ENCODE measurements around the gene ZCCHC2. TPM values are rescaled to one million over a fixed set of nuclear protein-coding genes. Genes with fewer than 3 reads are reported as not detected.

The ZCCHC2 gene
- total RNA-seq, 1 donor from 2014 or later = 18.3 TPM

DNA sequence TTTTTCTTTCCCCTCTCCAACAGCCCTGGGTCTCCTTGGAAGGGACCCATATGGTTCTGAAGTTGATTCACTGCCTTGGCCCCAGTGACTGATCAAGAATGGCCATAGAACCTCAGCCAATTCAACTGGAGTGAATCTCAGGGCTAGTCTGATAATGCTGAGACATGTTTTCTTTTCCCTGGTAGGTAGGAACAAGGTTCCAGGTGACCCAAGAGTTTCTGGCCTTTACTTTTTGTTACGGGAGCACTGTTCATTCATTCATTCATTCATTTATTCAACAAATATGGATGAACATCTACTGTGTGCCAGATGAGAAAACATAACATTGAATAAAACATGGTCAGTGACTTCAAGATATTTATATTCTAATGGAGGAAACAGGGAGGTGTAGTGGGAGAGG lies 3.1 kb upstream of the ZCCHC2 start:
- peaks cover 6% of the 10 kb centered on the region for H3K27me3 Mint-ChIP-seq (ENCODE audit: low read depth)
- no peak for TF ChIP-seq CTCF (IDR thresholded peaks at IDR 0.05; ENCODE audit: unreplicated experiment)
- no peaks in the 10 kb centered on the region for H3K36me3 Mint-ChIP-seq
- no peak overlapping the region for H3K27ac Mint-ChIP-seq
- H3K9me3 Mint-ChIP-seq = peaks cover 1% of the 10 kb centered on the region
- no peak for DNase-seq (ENCODE audit: low spot score in 2 of 2, unreplicated experiment in 2 of 2)
- H3K4me3 Mint-ChIP-seq = no peak overlapping the region
- peaks cover 20% of the 10 kb centered on the region for H3K4me1 Mint-ChIP-seq

GRCh38 chr18:62521082-62521481 lies 1.7 kb upstream of the ZCCHC2 start:
- Mint-ChIP-seq H3K27me3 (ENCODE audit: low read depth) (peaks cover 6% of the 10 kb centered on the region), H3K4me1 (peaks cover 30% of the 10 kb centered on the region), H3K4me3 (peak overlapping the region; percentile 73), H3K36me3 (no peaks in the 10 kb centered on the region), H3K9me3 (no peaks in the 10 kb centered on the region), H3K27ac (no peak overlapping the region)
- TF ChIP-seq CTCF (IDR thresholded peaks at IDR 0.05; ENCODE audit: unreplicated experiment) = no peak
- no peak for DNase-seq (ENCODE audit: low spot score in 2 of 2, unreplicated experiment in 2 of 2)

- H3K36me3 Mint-ChIP-seq = no peaks in the 10 kb centered on the region
- peak overlapping the region; percentile 73 for H3K4me3 Mint-ChIP-seq
- peaks cover 6% of the 10 kb centered on the region for H3K27me3 Mint-ChIP-seq (ENCODE audit: low read depth)
- H3K9me3 Mint-ChIP-seq = no peaks in the 10 kb centered on the region
- peak overlapping the region; percentile 81 for H3K27ac Mint-ChIP-seq
- DNase-seq (ENCODE audit: low spot score in 2 of 2, unreplicated experiment in 2 of 2) = no peak
- peaks cover 29% of the 10 kb centered on the region for H3K4me1 Mint-ChIP-seq
- no peak for TF ChIP-seq CTCF (IDR thresholded peaks at IDR 0.05; ENCODE audit: unreplicated experiment)
Measured at GRCh38 chr18:62521593-62521992, 1.2 kb upstream of the ZCCHC2 start.

GRCh38 chr18:62522178-62522503 lies 684 bp upstream of the ZCCHC2 start:
- Mint-ChIP-seq H3K4me3 (peak overlapping the region; percentile 73), H3K27ac (peak overlapping the region; percentile 81), H3K4me1 (peaks cover 27% of the 10 kb centered on the region), H3K27me3 (ENCODE audit: low read depth) (peaks cover 6% of the 10 kb centered on the region), H3K9me3 (no peaks in the 10 kb centered on the region), H3K36me3 (no peaks in the 10 kb centered on the region)
- DNase-seq (ENCODE audit: low spot score in 2 of 2, unreplicated experiment in 2 of 2) = no peak
- no peak for TF ChIP-seq CTCF (IDR thresholded peaks at IDR 0.05; ENCODE audit: unreplicated experiment)

DNA sequence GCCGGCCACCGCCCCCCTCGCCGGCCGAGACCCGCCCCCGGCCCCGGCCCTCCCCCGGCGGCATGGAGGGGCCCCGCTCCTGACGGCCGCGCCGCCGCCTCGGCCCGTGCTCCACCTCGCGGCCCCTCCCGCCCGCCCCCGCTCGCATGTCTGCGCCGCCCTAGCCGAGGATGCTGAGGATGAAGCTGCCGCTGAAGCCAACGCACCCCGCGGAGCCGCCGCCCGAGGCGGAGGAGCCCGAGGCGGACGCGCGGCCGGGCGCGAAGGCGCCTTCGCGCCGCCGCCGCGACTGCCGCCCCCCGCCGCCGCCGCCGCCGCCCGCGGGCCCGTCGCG lies 397 bp downstream of the ZCCHC2 start:
- H3K9me3 Mint-ChIP-seq = no peaks in the 10 kb centered on the region
- no peak overlapping the region for H3K27ac Mint-ChIP-seq
- H3K27me3 Mint-ChIP-seq (ENCODE audit: low read depth) = peaks cover 6% of the 10 kb centered on the region
- DNase-seq (ENCODE audit: low spot score in 2 of 2, unreplicated experiment in 2 of 2) = no peak
- no peak overlapping the region for H3K4me3 Mint-ChIP-seq
- no peak for TF ChIP-seq CTCF (IDR thresholded peaks at IDR 0.05; ENCODE audit: unreplicated experiment)
- H3K36me3 Mint-ChIP-seq = no peaks in the 10 kb centered on the region
- peaks cover 35% of the 10 kb centered on the region for H3K4me1 Mint-ChIP-seq
